ENCODE measurements around the gene CCDC127. TPM values are rescaled to one million over a fixed set of nuclear protein-coding genes. Genes with fewer than 3 reads are reported as not detected.
A peak's percentile ranks its signal among the peaks of the same experiment; 100 is the strongest.
"Not testable (repeated sequence)": the region's sequence is repeated elsewhere in the genome, so short reads cannot be mapped to it uniquely, and the experiment has no call there.

CCDC127 gene
- total RNA-seq, 2 experiments from 2014 or later: 1.9 to 2.8 TPM

- Histone ChIP-seq H3K4me1 (ENCODE audit: insufficient read depth, low read length) (peaks cover 40% of the 10 kb centered on the region), H3K4me3 (ENCODE audit: low read length) (peak overlapping the region; percentile 93), H3K27me3 (ENCODE audit: control insufficient read depth in 1 of 2, insufficient read depth in 2 of 2, low read length in 2 of 2) (no peaks in the 10 kb centered on the region), H3K9me3 (ENCODE audit: control insufficient read depth in 1 of 2, insufficient read depth in 1 of 2, low read length in 2 of 2) (no peaks in the 10 kb centered on the region), H3K36me3 (ENCODE audit: insufficient read depth, low read length) (peaks cover 14% of the 10 kb centered on the region), H3K27ac (ENCODE audit: low read depth in 1 of 2, low read length in 2 of 2) (peak overlapping the region in 1 of 2 donors; percentile 43)
- TF ChIP-seq CTCF (IDR thresholded peaks at IDR 0.05): no peak
- peak overlapping the region; percentile 95 for H3K4me3 Mint-ChIP-seq
- ChIA-PET CTCF (interaction anchor here (3.1 kb wide), 1 partner anchor 31 kb away, joined by 19 read pairs; no protein-coding TSS in a partner anchor), POLR2A (interaction anchor here (1.3 to 3.7 kb wide), 3 partner anchors 32 to 62 kb away, joined by 7 to 49 read pairs (median 25); partner anchors contain the start of gene PDCD6)
- DNase-seq: peak in 3 of 14 experiments; percentile 52 to 70 (median 54)
- H3K4me1 Mint-ChIP-seq (ENCODE audit: low read depth): peaks cover 60% of the 10 kb centered on the region
- peak; percentile 24 for ATAC-seq (ENCODE audit: poor library complexity)
- H3K9me3 Mint-ChIP-seq: no peaks in the 10 kb centered on the region
- peak overlapping the region; percentile 92 for H3K27ac Mint-ChIP-seq
- H3K27me3 Mint-ChIP-seq: no peaks in the 10 kb centered on the region
- intact Hi-C loops (cut with DNase I, micrococcal nuclease): loop anchor here (1.0 to 10.0 kb wide), 3 partner anchors 32 to 252 kb away; partner anchors contain the start of gene EXOC3 (in 1 of the 2)
- peaks cover 65% of the 10 kb centered on the region for H3K36me3 Mint-ChIP-seq (ENCODE audit: low read depth)
Measured at GRCh38 chr5:219991-220390, 2.0 kb upstream of the CCDC127 start.

GRCh38 chr5:219460-219863 is 1.5 kb upstream of the CCDC127 start:
- intact Hi-C loops (cut with DNase I, micrococcal nuclease): loop anchor here (1.0 to 10.0 kb wide), 2 partner anchors 31 to 225 kb away; partner anchors contain the start of gene EXOC3 (in 1 of the 2)
- POLR2A ChIA-PET: interaction anchor here (1.0 to 3.7 kb wide), 4 partner anchors 13 to 62 kb away, joined by 3 to 49 read pairs (median 16); partner anchors contain the start of gene PDCD6
- Histone ChIP-seq H3K4me3 (ENCODE audit: low read length) (peak overlapping the region; percentile 93), H3K27me3 (ENCODE audit: control insufficient read depth in 1 of 2, insufficient read depth in 2 of 2, low read length in 2 of 2) (no peaks in the 10 kb centered on the region), H3K27ac (ENCODE audit: low read depth in 1 of 2, low read length in 2 of 2) (peak overlapping the region; percentile 43 to 57), H3K36me3 (ENCODE audit: insufficient read depth, low read length) (peaks cover 12% of the 10 kb centered on the region), H3K4me1 (ENCODE audit: insufficient read depth, low read length) (peaks cover 45% of the 10 kb centered on the region), H3K9me3 (ENCODE audit: control insufficient read depth in 1 of 2, insufficient read depth in 1 of 2, low read length in 2 of 2) (no peaks in the 10 kb centered on the region)
- Mint-ChIP-seq H3K27me3 (no peaks in the 10 kb centered on the region), H3K27ac (peak overlapping the region; percentile 92), H3K4me1 (ENCODE audit: low read depth) (peaks cover 65% of the 10 kb centered on the region), H3K36me3 (ENCODE audit: low read depth) (peaks cover 65% of the 10 kb centered on the region), H3K4me3 (peak overlapping the region; percentile 95), H3K9me3 (no peaks in the 10 kb centered on the region)
- CTCF ChIA-PET: interaction anchor here (3.1 kb wide), 1 partner anchor 31 kb away, joined by 19 read pairs; no protein-coding TSS in a partner anchor
- TF ChIP-seq CTCF (IDR thresholded peaks at IDR 0.05): no peak
- DNase-seq: peak in 10 of 14 experiments; percentile 7 to 60 (median 32)
- peak; percentile 25 for ATAC-seq (ENCODE audit: poor library complexity)

GRCh38 chr5:218457-219291 is 721 bp upstream of the CCDC127 start:
- Histone ChIP-seq H3K27ac (ENCODE audit: low read depth in 1 of 2, low read length in 2 of 2) (peak overlapping the region; percentile 57 to 58), H3K4me3 (ENCODE audit: low read length) (peak overlapping the region; percentile 93), H3K27me3 (ENCODE audit: control insufficient read depth in 1 of 2, insufficient read depth in 2 of 2, low read length in 2 of 2) (no peaks in the 10 kb centered on the region), H3K4me1 (ENCODE audit: insufficient read depth, low read length) (peaks cover 46% of the 10 kb centered on the region), H3K9me3 (ENCODE audit: control insufficient read depth in 1 of 2, insufficient read depth in 1 of 2, low read length in 2 of 2) (no peaks in the 10 kb centered on the region), H3K36me3 (ENCODE audit: insufficient read depth, low read length) (peaks cover 12% of the 10 kb centered on the region)
- no peak for TF ChIP-seq CTCF (IDR thresholded peaks at IDR 0.05)
- H3K4me1 Mint-ChIP-seq (ENCODE audit: low read depth): peaks cover 73% of the 10 kb centered on the region
- H3K9me3 Mint-ChIP-seq: no peaks in the 10 kb centered on the region
- ChIA-PET CTCF (interaction anchor here (0.8 to 3.1 kb wide), 3 partner anchors 13 to 52 kb away, joined by 3 to 19 read pairs (median 6); partner anchors contain the start of gene PDCD6), POLR2A (interaction anchor here (1.0 to 3.7 kb wide), 8 partner anchors 10 to 245 kb away, joined by 3 to 49 read pairs (median 4); partner anchors contain the start of gene PDCD6)
- H3K27me3 Mint-ChIP-seq: no peaks in the 10 kb centered on the region
- peak; percentile 3 for ATAC-seq (ENCODE audit: poor library complexity)
- DNase-seq: peak in 7 of 14 experiments; percentile 3 to 46 (median 21)
- H3K4me3 Mint-ChIP-seq: peak overlapping the region; percentile 95
- intact Hi-C loops (cut with DNase I, micrococcal nuclease): loop anchor here (1.0 to 10.0 kb wide), 3 partner anchors 30 to 226 kb away; partner anchors contain the start of genes EXOC3 (in 1 of the 2) and PDCD6 (in 1 of the 2)
- peak overlapping the region; percentile 96 for H3K27ac Mint-ChIP-seq
- H3K36me3 Mint-ChIP-seq (ENCODE audit: low read depth): peaks cover 65% of the 10 kb centered on the region

DNA sequence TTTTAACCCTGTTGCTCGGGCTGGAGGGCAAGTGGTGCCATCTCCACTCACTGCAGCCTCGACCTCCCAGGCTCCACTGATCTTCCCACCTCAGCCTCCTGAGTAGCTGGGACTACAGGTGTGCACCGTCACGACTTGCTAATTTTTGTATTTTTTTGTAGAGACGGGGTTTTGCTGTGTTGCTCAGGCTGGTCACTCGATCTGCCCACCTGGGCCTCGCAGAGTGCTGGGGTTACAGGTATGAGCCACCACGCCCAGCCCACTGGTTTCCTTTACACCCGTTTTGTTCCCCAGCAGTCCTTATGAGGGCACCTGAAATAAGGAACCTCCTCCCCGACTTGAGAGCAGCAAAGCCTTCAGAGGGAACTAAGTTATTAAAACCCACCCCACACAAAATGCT is 1.9 kb downstream of the CCDC127 start:
- H3K4me1 ChIP-seq (ENCODE audit: insufficient read depth, low read length): peaks cover 32% of the 10 kb centered on the region
- H3K9me3 ChIP-seq (ENCODE audit: control insufficient read depth in 1 of 2, insufficient read depth in 1 of 2, low read length in 2 of 2); H3K9me3 Mint-ChIP-seq; H3K27ac ChIP-seq (ENCODE audit: low read depth in 1 of 2, low read length in 2 of 2); ATAC-seq (ENCODE audit: poor library complexity); H3K27ac Mint-ChIP-seq; H3K27me3 ChIP-seq (ENCODE audit: control insufficient read depth in 1 of 2, insufficient read depth in 2 of 2, low read length in 2 of 2); H3K27me3 Mint-ChIP-seq; DNase-seq; H3K4me3 Mint-ChIP-seq; CTCF ChIA-PET; POLR2A ChIA-PET; H3K4me3 ChIP-seq (ENCODE audit: low read length): not testable (repeated sequence)
- intact Hi-C loops (cut with DNase I, micrococcal nuclease): loop anchor here in 1 of 2 experiments (10.0 kb wide), 1 partner anchor 229 kb away; the partner anchor contains the start of gene EXOC3
- Mint-ChIP-seq H3K4me1 (ENCODE audit: low read depth) (peaks cover 53% of the 10 kb centered on the region), H3K36me3 (ENCODE audit: low read depth) (peaks cover 51% of the 10 kb centered on the region)
- H3K36me3 ChIP-seq (ENCODE audit: insufficient read depth, low read length): peaks cover 15% of the 10 kb centered on the region
